GM19452 (cell line): Measurements from ENCODE around the gene PFKFB2.

ENCODE experiments used
- ATAC-seq: cut with Tn5 transposase; IDR thresholded peaks from one replicate; pipeline ENCODE4 v1.9.1; 2021; ENCODE audit not compliant: unreplicated experiment

Gene PFKFB2

DNA sequence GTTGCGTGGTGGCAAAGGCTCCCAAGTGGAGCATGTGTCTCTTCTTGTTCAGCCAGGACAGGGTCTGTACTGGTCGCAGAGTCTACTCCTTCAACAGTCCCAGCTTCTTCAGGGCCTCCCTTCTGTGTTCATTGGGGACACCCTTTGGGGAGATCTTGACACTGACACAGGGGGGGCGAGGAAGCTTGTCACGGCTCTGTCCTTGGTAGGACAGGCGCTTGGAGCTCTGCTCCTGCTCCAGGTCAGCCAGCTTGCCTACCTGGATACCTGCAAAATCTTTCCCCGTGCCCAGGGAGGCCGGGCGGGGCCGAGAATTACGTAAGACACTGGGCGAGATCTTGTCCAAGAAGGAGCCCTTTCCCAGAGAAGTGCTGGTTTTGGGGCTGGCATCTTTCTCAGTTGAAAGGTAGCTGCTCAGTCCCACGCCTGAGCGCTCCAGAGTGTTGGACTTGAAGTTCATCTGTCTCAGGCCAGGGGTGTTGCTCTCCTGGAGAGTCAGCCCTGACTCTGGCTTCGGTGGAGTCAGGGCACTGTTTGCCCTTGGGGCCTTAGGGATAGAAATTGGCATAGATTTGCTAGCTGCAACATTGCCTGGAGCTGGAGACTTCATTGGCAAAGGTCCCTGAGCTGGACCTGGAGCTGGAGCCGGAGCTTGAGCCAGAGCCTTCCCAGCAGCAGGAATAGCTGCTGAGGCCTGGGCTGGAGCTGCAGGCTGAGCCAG is 31.0 kb upstream of the PFKFB2 start:
- no peak for ATAC-seq

DNA sequence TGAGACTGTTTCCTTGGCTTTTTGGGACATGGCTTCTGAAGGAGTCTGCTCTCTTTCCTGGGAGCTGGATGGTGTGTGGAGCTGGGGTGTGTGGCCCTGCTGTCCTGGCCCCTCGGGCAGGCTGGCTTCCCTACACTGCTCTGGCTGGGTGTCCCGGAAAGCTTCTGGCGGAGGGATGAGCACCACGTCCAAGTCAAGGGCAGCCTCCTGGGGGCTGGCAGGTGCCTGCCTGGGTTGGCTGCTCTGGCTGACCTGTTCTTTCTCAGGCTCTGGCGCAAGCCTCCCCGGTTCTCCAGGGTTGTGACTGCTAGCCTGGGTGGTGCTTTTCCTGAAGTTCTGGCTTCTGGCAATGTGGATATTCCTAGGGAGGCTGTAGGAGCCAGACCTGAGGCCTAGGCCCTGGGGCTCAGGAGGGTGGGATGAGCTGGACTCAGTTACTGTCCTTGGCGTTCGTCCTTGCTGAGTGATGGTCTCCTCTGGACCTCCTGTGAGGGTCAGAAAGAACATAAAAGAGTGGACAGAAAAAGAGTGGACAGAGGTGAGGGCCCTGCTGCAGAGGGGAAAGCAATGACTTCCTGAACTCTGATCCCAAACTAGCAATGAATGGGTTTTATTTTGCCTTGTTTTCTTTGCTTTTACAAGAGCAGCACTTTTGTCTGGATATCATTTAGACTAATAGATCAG is 29.9 kb upstream of the PFKFB2 start:
- ATAC-seq = no peak

DNA sequence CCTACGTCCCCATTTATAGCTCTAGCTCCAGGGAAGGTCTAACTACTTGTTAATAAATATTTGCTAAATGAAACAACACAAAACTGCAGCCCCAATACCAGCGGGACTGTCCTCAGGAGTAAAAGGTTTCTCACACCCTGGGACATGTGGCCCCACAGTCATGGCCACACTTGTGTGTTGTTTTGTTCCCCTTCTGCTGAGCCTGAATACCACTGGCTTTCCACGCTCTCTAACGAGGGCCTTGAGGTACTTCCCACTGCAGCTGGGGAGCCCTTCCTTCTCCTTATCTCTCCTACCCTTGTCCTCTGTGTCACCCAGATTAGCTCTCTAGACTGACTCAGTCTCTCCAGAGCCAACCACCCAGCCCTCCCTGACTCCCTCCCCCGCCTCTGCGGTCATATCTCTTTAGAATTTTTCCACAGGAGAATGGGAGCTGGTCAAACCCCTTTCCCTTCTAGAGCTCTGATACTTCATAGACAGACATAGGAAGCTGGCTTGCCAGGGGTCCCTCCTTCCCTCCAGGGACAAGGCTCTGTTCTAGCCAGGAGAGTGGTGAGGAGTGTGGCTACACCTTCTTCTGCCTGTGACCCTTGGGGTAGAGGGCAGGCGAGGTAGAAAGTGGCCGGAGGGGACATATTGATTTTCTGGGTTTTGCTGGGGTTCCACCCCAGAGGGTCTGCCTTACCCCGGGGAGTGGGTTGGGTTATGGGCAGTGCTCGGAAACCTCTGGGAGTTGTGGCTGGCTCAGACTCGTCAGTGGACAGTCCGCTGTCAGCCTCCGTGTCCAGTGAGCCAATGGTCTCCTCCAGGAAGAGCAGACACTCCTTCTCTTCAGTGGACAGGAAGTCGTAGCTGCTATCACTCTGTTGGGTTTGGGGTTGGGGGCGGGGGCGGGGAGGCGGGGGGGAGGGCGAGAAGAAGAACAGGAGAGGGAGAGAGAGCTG is 28.6 kb upstream of the PFKFB2 start:
- no peak for ATAC-seq

DNA sequence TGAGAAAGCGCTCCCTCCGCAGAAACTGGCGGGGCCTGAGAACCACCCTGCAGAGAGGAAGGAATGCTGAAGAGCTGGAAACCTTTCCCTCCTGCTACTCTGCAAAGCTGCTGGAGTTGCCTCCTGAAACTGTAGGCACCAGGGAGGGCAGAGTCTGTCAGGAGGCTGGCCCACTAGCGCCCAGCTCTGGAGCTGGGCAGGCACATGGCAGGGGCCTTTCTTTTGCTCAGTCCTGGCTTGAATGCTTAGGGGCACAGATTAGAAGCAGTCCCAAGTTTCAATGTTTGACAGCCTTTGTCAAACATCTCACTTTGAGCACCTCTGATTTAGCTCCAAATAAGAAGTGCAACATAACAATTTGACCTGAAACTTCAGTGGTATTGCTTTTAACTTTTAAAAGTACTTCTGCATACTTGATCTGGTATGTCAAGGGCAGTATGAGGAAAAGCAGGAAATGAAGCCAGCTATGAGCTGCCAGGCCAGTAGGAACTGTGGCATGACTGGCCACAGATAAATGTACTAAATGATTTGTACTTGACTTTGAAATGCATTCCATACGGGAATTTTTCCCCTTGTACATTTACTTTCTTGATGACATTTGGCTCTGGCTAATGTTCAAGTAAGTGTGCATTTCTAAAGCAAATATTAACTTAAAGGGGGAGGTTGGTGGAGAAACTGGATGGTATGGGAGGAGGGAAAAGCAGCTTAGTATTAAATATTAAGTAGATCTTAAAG is 27.8 kb upstream of the PFKFB2 start:
- no peak for ATAC-seq

DNA sequence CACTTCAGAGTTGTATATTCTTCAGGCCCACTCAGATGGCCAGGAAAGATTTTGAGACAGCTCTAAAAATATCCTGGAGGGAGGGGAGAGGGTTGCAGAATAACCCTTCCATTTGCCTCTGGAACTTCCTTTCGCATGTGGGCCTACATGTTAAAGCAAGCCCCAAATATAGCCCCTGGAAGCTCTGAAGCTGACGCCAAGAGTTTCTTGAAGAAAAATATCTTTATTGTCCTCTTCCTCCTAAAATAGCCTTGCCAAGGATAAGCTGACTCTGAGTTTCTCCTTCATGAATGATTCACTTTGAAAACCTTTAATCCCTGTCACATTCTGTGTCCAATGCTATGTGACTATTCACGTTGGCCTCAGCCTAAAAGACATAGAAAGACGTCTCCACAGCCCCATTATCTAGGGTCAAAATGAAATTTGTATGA is 27.0 kb upstream of the PFKFB2 start:
- ATAC-seq = no peak

DNA sequence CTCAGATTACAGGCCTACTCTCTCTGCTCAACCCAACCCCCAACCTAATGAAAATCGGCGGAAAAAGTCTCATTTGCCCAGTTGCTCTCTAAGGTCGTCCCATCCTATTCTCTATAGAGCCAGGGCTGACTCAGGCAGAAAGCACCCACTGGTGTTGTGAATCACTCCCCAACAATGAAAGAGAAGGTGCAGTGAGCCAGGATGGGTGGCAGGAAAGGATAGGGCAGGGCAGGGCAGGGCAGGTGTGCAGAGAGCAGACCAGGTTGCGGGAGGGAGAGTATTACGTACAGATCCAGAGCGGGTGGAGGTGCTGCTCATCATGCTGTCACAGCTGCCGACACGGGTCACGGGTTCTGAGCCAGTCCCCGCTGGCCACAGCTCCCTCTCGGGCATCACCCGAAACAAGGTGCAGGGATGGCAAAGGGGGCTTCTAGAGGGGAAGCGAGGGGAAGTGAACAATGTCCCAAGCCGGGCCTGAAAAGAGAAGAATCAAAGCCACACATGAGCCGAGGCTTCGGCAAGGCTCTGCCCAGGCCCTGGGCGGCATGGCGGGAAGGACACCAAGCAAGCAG is 25.8 kb upstream of the PFKFB2 start:
- no peak for ATAC-seq

DNA sequence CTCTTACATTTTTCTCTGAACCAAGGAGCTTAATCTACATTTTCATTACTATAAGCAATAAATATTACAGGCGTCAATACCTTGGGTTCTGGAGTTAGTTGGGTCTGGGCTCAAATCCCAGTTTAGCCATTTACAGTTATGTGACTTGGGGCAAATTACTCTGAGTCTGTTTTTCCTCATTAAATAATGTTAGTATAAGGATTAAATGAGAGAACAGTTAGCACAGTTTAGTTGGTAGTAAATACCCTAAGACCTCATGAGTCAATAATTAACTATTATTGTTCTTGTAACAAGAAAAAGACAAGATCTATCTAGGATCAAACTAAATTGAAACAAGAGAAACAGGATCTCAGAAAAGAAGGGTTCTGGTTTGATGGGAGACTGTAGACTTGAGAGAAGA is 25.2 kb upstream of the PFKFB2 start:
- no peak for ATAC-seq

DNA sequence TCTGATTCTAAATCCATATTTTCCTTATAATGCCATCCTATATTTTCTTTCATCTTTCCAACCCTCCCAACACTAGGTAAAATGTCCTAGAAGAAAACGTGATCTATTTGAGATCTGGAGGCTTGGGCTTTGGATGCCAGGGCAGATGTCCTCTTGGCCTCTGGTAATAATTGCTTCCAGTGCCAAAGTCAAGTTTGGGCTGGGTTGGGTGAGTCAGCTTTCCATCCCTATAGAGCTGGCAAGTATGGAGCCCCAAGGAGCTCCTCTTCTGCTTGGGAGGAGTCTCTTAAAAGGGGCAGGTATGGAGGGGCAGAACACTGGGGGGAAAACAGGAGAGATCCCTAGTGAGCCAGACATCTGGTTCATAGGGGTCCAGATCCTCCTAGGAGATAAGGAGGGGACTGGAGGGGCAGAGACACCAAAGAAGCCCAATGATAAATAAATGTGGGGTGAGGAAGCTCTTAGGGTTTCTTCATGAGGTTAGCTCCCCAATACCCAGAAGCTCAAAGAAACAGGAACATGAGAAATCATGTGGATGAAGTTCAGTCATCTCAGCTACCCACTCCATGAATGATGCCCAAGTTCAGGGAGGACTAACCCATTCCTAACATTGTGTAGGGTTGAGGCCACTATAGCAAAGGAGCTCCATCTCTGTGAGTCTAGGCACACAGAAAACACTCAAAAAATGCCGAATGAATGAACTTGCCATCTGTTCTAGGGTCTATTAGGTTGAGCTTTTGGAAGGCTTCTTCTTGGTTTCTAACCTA is 24.0 kb upstream of the PFKFB2 start:
- no peak for ATAC-seq

DNA sequence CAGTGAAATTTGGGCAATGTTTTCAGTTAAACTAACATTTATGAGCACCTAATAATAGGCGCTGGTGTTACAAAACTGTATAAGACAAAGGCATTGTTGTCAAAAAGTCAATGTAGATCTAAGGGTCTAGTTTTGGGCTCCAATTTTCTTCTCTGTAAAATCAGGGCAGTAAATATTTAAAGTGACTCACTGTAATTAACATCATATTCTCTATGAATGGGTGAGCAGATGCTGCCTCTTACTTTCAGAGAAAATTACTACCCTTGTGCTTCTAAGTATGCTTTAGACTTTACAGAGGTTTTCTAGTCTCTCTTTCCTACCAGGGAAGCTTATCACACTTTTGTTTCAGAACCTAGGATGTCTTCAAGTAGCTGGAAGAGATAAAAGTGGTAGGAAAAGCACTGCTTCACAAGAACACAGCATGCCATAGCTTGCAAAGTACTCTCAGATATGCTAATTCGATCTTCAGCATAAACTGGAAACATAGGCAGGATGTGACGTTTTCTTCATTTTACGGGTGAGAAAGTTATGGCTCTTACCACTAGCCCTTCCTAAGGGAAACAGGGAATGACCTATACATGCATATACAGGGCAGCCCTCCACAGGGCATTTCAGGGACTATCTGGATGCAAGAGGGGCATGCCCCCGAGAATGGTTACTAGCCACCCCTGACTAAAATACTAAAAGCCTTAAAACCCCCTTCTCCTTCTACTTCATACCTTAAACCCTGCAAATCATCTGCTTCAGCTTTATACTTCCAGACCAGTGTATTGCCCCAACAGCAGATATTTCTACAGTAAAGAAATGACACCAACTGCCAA is 23.2 kb upstream of the PFKFB2 start:
- no peak for ATAC-seq

DNA sequence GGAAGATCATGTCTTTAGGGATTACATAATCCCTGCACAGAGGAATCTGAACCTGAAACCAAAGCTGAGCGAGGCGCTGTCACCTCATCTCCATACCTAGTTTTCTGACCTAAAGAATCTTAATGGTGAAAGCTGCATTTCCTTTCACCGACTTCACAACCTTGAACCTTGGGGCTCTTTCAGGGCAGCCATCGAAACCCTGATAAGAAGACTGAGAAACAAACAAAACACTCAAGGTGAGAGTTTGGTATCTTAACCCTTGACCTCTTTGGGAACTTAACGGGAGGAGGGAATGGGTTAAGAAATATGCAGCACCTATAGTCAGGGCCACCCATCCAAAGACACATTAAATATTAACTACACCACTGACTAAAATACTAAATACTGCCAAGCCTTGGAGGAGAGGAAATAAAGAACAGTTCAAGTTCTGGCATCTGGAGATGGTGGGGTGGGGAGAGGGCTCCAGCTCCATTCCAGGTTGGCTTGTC is 22.5 kb upstream of the PFKFB2 start:
- ATAC-seq = no peak

DNA sequence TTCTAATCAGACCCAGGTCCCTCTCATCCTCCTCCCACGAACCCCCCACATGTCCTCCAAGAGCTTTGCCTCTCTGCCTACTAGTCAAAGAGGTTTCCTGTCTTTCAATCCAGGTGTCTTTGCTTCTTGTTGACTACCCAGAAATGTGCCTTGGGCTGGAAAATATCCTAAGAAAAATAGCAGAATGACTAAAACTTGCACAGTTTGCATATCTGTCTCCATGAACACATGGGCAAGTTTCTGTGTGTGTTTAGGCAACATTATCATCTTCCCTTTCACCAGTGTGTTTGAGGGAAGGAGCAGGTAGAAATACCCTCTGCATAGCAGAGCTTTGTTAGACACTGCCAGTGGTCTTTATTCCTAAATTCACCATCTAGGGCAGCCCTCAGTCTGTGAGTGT is 22.1 kb upstream of the PFKFB2 start:
- ATAC-seq = no peak

DNA sequence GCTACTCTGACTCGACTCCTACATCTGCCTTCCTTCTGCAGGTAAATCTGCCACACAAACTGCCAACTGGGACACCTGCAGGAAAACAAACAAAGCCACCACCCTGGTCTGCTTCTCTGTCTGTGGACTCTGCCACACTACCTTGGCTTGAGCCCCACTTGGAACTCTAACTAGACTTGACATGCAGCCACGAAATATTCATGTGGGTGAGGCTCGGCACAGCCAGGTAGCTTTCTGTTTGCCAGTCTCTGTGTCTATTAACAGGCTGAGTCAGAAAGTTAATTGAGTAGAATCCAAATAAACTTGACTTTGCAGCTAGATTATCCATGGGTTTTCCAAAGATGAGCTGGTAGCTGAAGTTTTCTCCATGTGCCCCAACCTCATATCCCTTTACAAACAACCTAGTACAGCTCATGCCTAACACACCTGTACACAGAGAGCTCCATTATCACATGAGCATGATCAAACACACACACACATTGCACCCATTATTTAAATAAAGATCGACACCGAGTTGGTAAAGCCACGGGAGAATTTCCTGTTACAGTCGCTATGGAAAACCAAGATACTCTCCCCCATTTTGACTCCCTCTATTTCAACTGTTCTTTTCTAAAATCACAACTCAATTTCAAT is 21.3 kb upstream of the PFKFB2 start:
- no peak for ATAC-seq

DNA sequence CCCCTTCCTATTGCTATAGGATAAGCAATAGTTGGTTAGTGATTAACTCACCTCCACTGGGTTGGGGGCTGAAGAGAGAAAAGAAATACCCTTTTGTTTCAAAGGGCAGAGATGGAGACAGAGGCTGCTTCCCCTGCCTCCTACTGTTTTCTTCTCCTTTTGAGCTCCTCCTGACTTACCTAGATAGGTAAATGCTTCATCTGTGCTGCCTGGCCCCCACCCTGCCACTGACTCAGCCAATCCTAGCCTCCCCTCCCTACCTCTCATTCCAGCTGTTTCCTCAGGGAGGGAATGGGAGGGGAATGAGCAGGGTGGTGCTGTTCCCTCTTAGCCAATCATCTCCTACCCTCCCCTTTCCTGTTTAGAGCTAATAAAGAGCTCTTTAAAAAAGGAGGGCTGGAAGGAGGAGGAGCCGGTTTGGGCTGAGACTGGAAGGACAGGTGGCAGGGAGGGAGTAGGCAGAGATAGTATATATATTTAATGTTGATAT is 20.5 kb upstream of the PFKFB2 start, which contains the start of gene C1orf116:
C1orf116 (minus strand) TSS at position 229 of the 490 bp plus-strand sequence. CDS start 5,158 bp downstream, outside the sequence.
- ATAC-seq = no peak

DNA sequence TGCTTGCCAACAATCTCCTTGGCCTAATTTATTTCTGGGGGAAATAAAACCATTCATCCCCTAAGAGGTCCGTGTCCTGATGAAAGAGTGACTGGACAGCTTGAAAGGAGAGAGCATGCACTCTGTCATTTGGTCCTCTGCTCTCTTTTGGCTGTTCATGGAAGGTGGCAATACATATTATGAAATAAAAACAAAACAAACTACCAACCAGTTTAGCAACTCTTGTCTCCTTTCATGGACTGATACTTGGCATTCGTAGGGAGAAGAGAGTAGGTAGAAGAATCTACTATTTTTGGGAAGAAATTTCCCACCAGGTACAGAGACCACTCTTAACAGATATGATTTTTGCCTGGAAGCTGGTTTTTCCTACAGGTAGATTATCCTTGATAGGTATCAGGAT is 19.8 kb upstream of the PFKFB2 start:
- ATAC-seq = no peak

DNA sequence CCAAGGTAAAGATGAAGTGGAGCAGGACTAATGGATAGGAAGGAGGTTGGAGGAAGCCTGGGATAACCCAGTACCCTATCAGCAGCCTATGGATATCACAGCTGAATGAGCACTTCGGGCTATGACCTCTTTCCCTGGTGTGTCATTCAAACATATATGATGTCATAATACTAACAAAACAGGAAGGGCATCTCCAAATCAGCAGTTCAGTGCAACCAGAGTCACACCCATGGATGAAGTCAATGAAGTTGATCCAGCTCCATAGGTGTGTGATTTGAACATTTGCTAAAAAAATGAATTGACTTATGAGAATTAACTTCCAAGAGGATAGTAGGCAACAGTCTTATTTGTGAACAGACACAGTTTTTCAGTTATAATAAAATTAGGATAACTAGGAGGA is 18.9 kb upstream of the PFKFB2 start:
- no peak for ATAC-seq

DNA sequence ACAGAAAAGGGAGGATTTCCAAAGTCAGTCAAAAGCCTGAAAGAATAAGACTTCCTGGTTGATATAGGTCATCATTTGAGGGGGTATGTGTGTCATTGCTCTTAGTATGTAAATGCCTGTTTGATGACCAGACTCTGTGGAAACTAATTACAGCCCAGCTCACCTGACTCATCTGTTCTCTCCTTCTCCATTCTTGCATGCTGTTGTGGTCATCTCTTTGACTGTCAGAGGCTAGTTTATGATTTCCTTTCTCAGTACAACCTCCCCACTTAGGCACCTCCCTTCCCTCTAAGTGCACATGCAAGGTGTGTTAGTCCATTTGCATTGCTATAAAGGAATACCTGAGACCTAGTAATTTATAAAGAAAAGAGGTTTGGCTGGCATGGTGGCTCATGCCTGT is 18.1 kb upstream of the PFKFB2 start:
- ATAC-seq = no peak

DNA sequence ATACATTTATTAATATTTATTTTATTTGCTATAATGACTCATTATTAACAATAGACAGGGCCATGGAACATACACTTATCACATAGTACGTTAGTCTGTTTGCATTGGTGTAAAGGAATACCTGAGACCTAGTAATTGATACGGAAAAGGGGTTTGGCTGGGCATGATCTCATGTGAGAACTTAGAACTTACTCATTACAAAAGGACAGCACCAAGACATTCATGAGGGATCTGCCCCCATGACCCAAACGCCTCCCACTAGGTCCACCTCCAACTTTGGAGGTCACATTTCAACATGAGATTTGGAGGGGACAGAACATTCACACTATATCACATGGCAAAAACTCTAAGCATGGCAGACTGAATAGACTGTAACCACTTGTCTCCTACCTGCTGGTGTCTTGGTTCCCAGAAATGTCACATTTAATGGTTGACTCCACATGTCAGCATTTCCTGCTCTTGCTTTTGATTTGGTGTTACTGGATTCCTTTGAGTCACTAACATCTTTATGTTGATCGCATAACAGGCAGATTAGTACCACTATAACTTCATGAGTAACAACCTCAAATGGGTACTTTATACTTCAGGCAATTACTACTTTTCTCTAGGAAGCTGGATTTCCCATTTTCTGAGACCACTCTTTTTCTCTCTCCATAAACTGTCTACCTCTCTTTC is 17.1 kb upstream of the PFKFB2 start:
- ATAC-seq = no peak

DNA sequence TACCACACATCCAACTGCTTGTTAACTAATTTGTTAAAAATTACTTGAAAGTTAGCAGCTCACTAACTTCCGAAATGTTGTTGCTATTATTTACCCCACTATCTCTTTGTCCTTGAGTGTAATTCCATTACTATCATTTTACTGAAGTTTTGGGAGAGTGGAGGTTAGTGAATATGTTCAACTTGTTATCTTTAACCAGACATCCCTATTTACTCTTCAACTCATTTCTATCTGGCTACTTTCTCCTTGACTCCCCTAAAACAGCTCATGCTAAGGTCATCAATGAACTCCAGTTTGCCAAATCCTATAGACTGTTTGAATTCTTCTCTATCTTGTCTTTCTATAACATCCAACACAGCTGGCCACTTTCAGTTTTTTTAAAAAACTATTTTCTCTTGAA is 16.2 kb upstream of the PFKFB2 start:
- no peak for ATAC-seq
